Nasal cavity respiratory epithelium epithelial cell of viscerocranial mucosa (primary cell): ENCODE data around the gene GOLGA6L10. TPM values are rescaled to one million over a fixed set of nuclear protein-coding genes. Genes with fewer than 3 reads are reported as not detected.

ENCODE experiments used
- total RNA-seq: library from RNA; depleted of rRNA; stranded (reverse); fragments of >200 nt; gene quantifications from 2 replicates; pipeline ENCODE4 v1.2.3, GENCODE V29; 2014

Gene GOLGA6L10, protein sequence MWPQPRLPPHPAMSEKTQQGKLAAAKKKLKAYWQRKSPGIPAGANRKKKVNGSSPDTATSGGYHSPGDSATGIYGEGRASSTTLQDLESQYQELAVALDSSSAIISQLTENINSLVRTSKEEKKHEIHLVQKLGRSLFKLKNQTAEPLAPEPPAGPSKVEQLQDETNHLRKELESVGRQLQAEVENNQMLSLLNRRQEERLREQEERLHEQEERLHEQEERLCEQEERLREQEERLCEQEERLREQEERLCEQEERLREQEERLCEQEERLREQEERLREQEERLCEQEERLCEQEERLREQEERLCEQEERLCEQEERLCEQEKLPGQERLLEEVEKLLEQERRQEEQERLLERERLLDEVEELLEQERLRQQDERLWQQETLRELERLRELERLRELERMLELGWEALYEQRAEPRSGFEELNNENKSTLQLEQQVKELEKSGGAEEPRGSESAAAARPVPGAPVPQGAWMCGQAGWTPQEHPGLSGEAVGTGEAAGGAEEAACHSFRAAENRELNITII
- 0.21 and 1.4 TPM in 2 replicates for total RNA-seq

DNA sequence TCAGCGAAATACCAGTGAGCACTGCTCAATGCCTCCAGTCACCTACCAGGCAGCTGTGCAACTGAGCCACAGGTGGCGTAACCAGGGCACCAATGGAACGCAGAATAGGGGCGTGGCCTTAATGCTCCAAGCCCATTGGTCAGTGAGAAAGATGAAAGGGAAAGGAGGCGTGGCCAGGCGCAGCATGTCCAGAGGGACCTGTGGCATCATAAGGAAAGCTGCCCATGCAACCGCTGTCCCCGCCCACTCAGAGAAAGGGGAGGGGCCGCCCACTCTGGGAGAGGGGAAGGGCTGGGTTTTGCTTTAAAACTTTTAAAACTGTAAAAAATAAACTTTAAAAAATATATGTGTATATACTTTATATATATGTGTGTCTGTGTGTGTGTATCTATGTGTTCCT is at the start of gene GOLGA6L10:
Gene GOLGA6L10 (minus strand): TSS at position 101 of the 400 bp plus-strand sequence. CDS start 100 bp downstream, at position 1.

Other genes starting within 250 kb of the GOLGA6L10 start
- gene EFL1, start 86.7 kb downstream of the GOLGA6L10 start, total RNA-seq = 29.4 and 32.2 TPM in 2 replicates
- gene SAXO2, start 86.7 kb downstream of the GOLGA6L10 start, total RNA-seq = 0.68 and 3.1 TPM in 2 replicates
- gene GOLGA6L9, start 80.3 kb upstream of the GOLGA6L10 start, total RNA-seq = 8.8 and 9.2 TPM in 2 replicates
- 2,714 and 3,846 TPM in 2 replicates for gene RPS17, start 191.0 kb upstream of the GOLGA6L10 start, total RNA-seq